Thyroid gland (tissue), 4 donors: Measurements from ENCODE around the gene POU6F2. TPM values are rescaled to one million over a fixed set of nuclear protein-coding genes. Genes with fewer than 3 reads are reported as not detected.

Experiments
- DNase-seq, 2 donors: peaks; one replicate each; pipeline ENCODE4 v3.0.0-alpha.2; 2019
- H3K27ac ChIP-seq, 3 donors: fragments of 200-600 bp; sonication (generic); 1 replicate in 2 of 3; 2 replicates in 1 of 3; pipeline ENCODE4 v1.5.1; 2016 to 2019; ENCODE audit warnings: mild to moderate bottlenecking in 1 of 3, moderate library complexity in 1 of 3
- H3K27me3 ChIP-seq: fragments of 200-600 bp; sonication (generic); one replicate; pipeline ENCODE4 v1.5.1; 2019
- H3K36me3 ChIP-seq, 2 donors: fragments of 200-600 bp; sonication (generic); one replicate each; pipeline ENCODE4 v1.5.1; 2016 to 2019
- H3K4me1 ChIP-seq, 2 donors: fragments of 200-600 bp; sonication (generic); one replicate each; pipeline ENCODE4 v1.5.1; 2017 to 2019
- H3K4me3 ChIP-seq, 3 donors: fragments of 200-600 bp; sonication (generic); replicated peaks in 1 of 3; 1 replicate in 2 of 3; 2 replicates in 1 of 3; pipeline ENCODE4 v1.5.1; 2016; ENCODE audit warnings: mild to moderate bottlenecking in 1 of 3
- H3K9me3 ChIP-seq: fragments of 200-600 bp; sonication (generic); one replicate; pipeline ENCODE4 v1.5.1; 2017
- POLR2A ChIP-seq, 2 donors: fragments of 450-650 bp; IDR thresholded peaks; one replicate each; pipeline ENCODE4 v1.6.1; 2017; ENCODE audit warnings: antibody characterized with exemption in 2 of 2, mild to moderate bottlenecking in 2 of 2, moderate library complexity in 1 of 2
- WGBS, 2 donors: methylation state at CpG; one replicate each; pipeline ENCODE4 v1.1.5; 2017; 5-methylcytosine and 5-hydroxymethylcytosine counted together
- intact Hi-C: fragments of 100-400 bp; cut with DNase I; formaldehyde crosslinking; loops from one replicate; pipeline ENCODE4 v1.15.1; 2023
- total RNA-seq, 4 donors: library from RNA; depleted of rRNA; stranded (reverse); fragments of >200 nt; gene quantifications; one replicate each; pipeline ENCODE4 v1.2.3, GENCODE V29; 2016
- TF ChIP-seq, protein P1 (sequence below), 6 experiments: fragments of 200-600 bp in 3 of 6; fragments of 450-650 bp in 3 of 6; sonication (generic) in 3 of 6; IDR thresholded peaks; one replicate each; pipeline ENCODE4 v1.5.1; 2016 to 2019; ENCODE audit warnings: antibody characterized with exemption in 6 of 6, mild to moderate bottlenecking in 2 of 6, inconsistent platforms in 1 of 6, moderate library complexity in 1 of 6

POU6F2 gene
- total RNA-seq, 4 donors from 2014 or later, result 0.33 TPM; not detected in 3

DNA sequence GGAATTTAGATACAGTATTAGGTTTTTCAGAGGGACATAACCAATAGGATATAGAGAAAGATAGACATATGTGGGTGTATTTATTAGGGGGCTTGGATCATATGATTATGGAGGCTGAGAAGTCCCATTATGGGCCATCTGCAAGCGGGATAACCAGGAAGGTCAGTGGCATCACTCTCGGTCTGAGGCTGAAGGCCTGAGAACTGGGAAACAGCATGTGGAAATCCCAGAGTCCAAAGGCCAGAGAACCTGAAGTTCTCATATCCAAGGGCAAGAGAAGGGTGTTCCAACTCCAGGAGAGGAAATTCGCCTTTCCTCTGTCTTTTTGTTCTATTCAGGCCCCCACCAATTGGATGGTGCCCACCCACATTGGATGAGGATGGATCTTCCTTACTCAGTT is 180.7 kb downstream of the POU6F2 start:
- no peak for DNase-seq
- no peak overlapping the region for H3K4me3 ChIP-seq
- H3K27me3 ChIP-seq, result no peaks in the 10 kb centered on the region
- no peaks in the 10 kb centered on the region for H3K4me1 ChIP-seq
- intact Hi-C loops, result no loop called here
- no peaks in the 10 kb centered on the region for H3K36me3 ChIP-seq
- TF ChIP-seq, protein P1, sequence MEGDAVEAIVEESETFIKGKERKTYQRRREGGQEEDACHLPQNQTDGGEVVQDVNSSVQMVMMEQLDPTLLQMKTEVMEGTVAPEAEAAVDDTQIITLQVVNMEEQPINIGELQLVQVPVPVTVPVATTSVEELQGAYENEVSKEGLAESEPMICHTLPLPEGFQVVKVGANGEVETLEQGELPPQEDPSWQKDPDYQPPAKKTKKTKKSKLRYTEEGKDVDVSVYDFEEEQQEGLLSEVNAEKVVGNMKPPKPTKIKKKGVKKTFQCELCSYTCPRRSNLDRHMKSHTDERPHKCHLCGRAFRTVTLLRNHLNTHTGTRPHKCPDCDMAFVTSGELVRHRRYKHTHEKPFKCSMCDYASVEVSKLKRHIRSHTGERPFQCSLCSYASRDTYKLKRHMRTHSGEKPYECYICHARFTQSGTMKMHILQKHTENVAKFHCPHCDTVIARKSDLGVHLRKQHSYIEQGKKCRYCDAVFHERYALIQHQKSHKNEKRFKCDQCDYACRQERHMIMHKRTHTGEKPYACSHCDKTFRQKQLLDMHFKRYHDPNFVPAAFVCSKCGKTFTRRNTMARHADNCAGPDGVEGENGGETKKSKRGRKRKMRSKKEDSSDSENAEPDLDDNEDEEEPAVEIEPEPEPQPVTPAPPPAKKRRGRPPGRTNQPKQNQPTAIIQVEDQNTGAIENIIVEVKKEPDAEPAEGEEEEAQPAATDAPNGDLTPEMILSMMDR (IDR thresholded peaks at IDR 0.05), result no peak
- no peak for TF ChIP-seq POLR2A (IDR thresholded peaks at IDR 0.05)
- H3K9me3 ChIP-seq, result no peaks in the 10 kb centered on the region
- no peak overlapping the region for H3K27ac ChIP-seq
- 79 to 89% methylated on average over 3 of the region's 3 CpGs for WGBS, 2 donors

DNA sequence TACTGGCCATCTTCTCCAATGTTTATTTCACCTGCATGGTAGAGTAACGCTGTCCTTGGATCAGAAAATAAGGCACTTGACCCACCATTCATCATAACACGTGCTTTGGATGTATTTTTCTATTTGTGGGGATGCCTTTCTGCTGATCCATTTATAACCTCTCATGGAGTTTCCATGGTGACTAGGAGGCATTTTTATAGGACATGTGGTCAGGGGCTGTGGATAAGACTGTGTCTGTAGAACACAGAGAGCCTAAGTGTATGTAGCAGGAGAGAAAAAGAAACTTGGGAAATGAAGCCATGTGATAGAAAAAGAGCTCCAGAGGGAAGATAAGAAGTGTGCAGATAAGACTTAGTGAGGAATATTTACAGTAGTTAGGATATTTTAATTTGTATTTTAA is 184.2 kb downstream of the POU6F2 start:
- 79 to 89% methylated on average over 2 of the region's 2 CpGs for WGBS, 2 donors
- no peaks in the 10 kb centered on the region for H3K36me3 ChIP-seq
- no peaks in the 10 kb centered on the region for H3K4me1 ChIP-seq
- H3K4me3 ChIP-seq, result no peak overlapping the region
- no peaks in the 10 kb centered on the region for H3K9me3 ChIP-seq
- H3K27ac ChIP-seq, result no peak overlapping the region
- DNase-seq, result no peak
- TF ChIP-seq, protein P1 (IDR thresholded peaks at IDR 0.05), result no peak
- no peak for TF ChIP-seq POLR2A (IDR thresholded peaks at IDR 0.05)
- intact Hi-C loops, result no loop called here
- H3K27me3 ChIP-seq, result no peaks in the 10 kb centered on the region

DNA sequence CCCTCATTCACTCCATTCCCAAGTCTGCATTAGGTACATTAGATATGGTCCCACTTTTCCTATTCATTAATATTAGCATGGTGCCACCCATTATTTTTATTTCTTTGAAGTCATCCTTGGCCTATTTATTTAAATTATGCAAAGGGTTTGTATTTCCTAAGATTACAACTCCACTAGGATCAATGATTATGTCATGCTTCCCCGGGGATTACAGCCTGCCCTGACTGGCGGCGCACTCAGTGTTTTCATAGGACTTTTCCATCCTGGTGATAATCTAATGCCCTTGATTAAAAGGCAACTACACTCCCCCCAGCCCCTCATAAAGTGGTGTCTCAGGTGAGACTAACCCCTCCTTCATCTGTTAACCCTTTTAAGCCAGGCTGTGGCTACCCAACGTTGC is 187.2 kb downstream of the POU6F2 start:
- intact Hi-C loops, result no loop called here
- H3K27ac ChIP-seq, result no peak overlapping the region
- H3K27me3 ChIP-seq, result no peaks in the 10 kb centered on the region
- H3K4me1 ChIP-seq, result no peaks in the 10 kb centered on the region
- DNase-seq, result no peak
- no peak overlapping the region for H3K4me3 ChIP-seq
- no peaks in the 10 kb centered on the region for H3K9me3 ChIP-seq
- TF ChIP-seq, protein P1 (IDR thresholded peaks at IDR 0.05), result no peak
- TF ChIP-seq POLR2A (IDR thresholded peaks at IDR 0.05), result no peak
- H3K36me3 ChIP-seq, result no peaks in the 10 kb centered on the region
- 58 to 59% methylated on average over 4 of the region's 4 CpGs for WGBS, 2 donors

DNA sequence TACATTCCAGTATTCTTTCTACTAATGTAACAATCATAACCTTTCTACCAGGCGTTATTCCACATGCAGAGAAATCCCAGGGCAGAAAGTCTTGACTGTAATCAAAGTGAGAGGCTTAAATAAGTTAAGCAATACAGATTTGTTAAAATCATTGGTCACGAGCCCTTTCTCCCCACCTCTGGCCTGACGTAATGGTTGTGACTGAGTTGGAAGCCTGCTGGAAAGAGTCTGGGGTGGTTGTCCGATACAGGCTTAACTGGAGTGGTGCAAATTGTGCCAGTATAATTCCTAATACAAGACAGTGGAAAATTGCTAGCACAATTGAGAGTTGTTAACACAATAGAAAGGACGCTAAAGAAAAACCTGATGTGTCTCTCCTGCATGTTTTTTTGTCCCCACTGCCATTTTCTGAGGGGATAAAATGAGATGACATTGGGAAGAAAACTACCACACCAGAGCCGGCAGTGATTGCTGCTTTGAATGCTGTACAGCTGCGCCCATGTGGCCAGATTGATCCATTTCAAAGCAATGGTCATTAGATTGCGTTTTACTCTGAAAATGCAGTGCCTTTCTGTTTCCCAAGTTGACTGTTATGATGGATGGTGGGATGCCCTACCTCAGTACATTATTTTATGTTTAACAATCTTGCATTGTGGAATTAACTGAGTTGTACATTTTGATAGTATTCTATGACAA is 190.8 kb downstream of the POU6F2 start:
- Histone ChIP-seq H3K27ac (no peak overlapping the region), H3K4me1 (no peaks in the 10 kb centered on the region), H3K9me3 (no peaks in the 10 kb centered on the region), H3K27me3 (no peaks in the 10 kb centered on the region), H3K36me3 (no peaks in the 10 kb centered on the region), H3K4me3 (no peak overlapping the region)
- intact Hi-C loops, result no loop called here
- no peak for TF ChIP-seq POLR2A (IDR thresholded peaks at IDR 0.05)
- TF ChIP-seq, protein P1 (IDR thresholded peaks at IDR 0.05), result no peak
- 82 to 87% methylated on average over 8 of the region's 8 CpGs for WGBS, 2 donors
- DNase-seq, result no peak

DNA sequence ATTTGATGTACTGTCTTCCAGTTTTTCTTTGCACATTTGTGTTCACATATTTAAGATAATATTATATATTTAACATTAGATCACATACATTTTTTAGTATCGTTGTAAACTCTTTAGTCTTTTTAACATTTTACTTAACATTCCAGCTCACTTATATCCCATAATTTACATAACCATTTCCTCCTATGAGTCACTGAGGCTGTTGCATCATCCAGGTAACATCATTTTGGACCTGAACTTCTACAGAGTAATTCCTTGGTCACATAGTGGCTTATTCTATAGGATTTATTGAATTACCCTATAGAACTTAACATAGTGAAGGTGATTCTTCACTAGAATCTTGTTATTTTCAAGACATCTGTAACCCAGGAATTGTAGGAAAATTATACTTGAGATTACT is 194.4 kb downstream of the POU6F2 start:
- TF ChIP-seq, protein P1 (IDR thresholded peaks at IDR 0.05), result no peak
- no peak for TF ChIP-seq POLR2A (IDR thresholded peaks at IDR 0.05)
- no peak overlapping the region for H3K4me3 ChIP-seq
- H3K27ac ChIP-seq, result no peak overlapping the region
- DNase-seq, result no peak
- H3K4me1 ChIP-seq, result no peaks in the 10 kb centered on the region
- no peaks in the 10 kb centered on the region for H3K9me3 ChIP-seq
- 79 to 86% methylated on average over 1 of the region's 1 CpG for WGBS, 2 donors
- H3K36me3 ChIP-seq, result no peaks in the 10 kb centered on the region
- intact Hi-C loops, result no loop called here
- no peaks in the 10 kb centered on the region for H3K27me3 ChIP-seq
